ENCODE measurements around the gene TMEM41A.
A peak's percentile ranks its signal among the peaks of the same experiment; 100 is the strongest.
"Not testable (repeated sequence)": the region's sequence is repeated elsewhere in the genome, so short reads cannot be mapped to it uniquely, and the experiment has no call there.

The TMEM41A gene

DNA sequence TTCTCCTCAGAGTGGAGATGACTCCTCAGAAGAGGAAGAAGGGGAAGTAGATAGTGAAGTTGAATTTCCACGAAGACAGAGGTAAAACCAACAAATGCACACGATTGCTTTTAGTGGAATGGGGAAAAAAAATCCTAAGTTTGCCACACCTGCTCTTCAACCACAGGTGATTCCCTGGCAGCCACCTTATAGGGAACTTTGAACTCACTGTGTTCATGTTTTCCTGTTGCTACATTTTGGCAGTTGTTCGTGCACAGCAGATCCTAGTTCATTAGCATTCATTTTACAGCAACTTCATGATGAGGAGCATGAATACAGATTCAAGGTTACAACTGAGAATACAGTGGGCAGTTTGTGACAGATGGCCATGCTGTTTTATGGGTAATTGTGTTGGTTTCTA is 21.5 kb downstream of the TMEM41A start:
- TF ChIP-seq, protein P1, sequence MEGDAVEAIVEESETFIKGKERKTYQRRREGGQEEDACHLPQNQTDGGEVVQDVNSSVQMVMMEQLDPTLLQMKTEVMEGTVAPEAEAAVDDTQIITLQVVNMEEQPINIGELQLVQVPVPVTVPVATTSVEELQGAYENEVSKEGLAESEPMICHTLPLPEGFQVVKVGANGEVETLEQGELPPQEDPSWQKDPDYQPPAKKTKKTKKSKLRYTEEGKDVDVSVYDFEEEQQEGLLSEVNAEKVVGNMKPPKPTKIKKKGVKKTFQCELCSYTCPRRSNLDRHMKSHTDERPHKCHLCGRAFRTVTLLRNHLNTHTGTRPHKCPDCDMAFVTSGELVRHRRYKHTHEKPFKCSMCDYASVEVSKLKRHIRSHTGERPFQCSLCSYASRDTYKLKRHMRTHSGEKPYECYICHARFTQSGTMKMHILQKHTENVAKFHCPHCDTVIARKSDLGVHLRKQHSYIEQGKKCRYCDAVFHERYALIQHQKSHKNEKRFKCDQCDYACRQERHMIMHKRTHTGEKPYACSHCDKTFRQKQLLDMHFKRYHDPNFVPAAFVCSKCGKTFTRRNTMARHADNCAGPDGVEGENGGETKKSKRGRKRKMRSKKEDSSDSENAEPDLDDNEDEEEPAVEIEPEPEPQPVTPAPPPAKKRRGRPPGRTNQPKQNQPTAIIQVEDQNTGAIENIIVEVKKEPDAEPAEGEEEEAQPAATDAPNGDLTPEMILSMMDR (IDR thresholded peaks at IDR 0.05; ENCODE audit: insufficient read depth, low read depth, low read length, missing control alignments): no peak
- no peak for DNase-seq (ENCODE audit: low read depth)
- H3K4me3 ChIP-seq (ENCODE audit: low read depth, low read length): no peak overlapping the region

DNA sequence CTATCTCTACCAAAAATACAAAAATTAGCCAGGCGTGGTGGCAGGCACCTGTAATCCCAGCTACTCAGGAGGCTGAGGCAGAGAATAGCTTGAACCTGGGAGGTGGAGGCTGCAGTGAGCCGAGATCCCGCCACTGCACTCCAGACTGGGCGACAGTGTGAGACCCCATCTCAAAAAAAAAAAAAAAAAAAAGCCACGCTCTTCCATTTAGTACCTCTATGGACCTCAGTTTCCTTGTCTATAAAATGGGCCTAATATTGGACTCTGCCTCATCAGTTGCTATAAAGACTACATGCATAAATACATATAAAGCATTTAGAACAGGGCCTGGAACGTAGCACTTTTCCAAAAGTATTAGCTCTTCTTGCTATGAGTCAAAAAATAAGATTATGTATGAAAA is 23.9 kb downstream of the TMEM41A start:
- H3K4me3 ChIP-seq (ENCODE audit: low read depth, low read length); DNase-seq (ENCODE audit: low read depth): not testable (repeated sequence)

DNA sequence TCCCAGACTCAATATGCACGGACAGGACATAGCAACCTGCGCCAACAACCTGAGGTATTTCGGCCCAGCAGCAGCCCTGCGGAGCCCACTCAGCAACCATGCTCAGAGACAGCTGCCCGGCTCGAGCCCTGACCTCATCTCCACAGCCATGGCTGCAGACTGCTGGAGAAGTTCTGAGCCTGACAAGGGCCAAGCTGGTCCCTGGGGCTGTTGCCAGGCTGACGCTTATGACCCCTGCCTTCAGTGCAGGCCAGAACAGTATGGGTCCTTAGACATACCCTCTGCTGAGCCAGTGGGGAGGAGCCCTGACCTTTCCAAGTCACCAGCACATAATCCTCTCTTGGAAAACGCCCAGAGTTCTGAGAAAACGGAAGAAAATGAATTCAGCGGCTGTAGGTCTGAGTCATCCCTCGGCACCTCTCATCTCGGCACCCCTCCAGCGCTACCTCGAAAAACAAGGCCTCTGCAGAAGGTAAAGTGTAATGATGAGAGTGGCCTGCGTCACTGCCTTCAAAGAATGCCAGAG is 25.5 kb downstream of the TMEM41A start:
- TF ChIP-seq, protein P1 (IDR thresholded peaks at IDR 0.05; ENCODE audit: insufficient read depth, low read depth, low read length, missing control alignments): no peak
- DNase-seq (ENCODE audit: low read depth): no peak
- no peak overlapping the region for H3K4me3 ChIP-seq (ENCODE audit: low read depth, low read length)

DNA sequence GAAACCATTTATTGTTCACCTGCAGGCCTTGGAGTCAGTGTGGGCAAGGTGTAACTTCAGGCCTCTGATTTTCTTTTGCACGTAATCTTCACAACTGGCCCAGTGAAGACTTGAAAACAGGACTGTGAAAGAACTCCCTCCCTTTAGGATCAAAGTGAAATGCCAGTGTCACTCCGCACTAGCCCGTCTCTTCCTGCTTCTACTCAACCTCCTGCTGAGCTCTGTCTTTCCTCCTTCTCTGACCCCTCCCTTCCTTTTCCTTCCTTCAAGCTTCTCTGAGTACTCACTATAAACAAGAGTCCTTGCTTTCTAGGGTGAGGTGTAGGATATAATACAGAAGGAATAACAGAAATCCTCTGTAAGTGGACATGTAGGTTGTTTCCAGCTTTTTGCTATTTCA is 28.5 kb downstream of the TMEM41A start:
- no peak for DNase-seq (ENCODE audit: low read depth)
- H3K4me3 ChIP-seq (ENCODE audit: low read depth, low read length): no peak overlapping the region
- TF ChIP-seq, protein P1 (IDR thresholded peaks at IDR 0.05; ENCODE audit: insufficient read depth, low read depth, low read length, missing control alignments): no peak

DNA sequence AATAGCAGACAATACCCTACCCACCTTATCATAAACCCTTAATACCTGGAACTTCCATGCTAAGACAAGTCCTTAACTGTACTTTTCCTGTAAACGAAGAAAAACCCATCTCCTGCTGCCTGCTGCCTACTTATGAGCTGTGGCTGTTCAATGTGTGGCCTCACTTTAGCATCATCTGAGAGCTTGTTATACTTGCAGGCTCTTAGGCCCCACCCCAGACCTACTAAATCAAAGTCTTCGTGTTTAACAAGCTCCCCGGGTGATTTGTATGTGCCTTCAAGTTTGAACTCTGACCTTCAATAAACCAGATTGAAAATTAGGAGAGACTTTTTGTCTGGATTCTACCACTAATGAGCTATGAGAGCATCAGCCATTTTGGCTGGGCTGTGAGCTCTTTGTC is 29.3 kb downstream of the TMEM41A start:
- H3K4me3 ChIP-seq (ENCODE audit: low read depth, low read length): no peak overlapping the region
- DNase-seq (ENCODE audit: low read depth): no peak
- TF ChIP-seq, protein P1 (IDR thresholded peaks at IDR 0.05; ENCODE audit: insufficient read depth, low read depth, low read length, missing control alignments): no peak

DNA sequence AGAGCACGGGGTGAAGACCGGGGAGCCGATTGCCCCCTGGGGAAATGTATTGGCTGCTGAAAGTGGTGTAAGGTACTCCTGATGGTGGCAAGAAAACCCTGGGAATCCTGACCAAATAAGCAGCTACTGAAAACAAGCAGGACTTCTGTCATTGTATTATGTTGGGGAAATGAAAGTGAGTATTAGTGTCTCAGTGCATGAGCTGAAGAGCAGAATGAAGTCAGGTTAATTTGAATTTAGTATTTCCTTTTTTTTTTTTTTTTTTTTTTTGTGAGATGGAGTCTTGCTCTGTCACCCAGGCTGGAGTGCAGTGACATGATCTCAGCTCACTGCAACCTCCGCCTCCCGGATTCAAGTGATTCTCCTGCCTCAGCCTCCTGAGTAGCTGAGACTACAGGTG is 32.7 kb downstream of the TMEM41A start:
- H3K4me3 ChIP-seq (ENCODE audit: low read depth, low read length); DNase-seq (ENCODE audit: low read depth): not testable (repeated sequence)

DNA sequence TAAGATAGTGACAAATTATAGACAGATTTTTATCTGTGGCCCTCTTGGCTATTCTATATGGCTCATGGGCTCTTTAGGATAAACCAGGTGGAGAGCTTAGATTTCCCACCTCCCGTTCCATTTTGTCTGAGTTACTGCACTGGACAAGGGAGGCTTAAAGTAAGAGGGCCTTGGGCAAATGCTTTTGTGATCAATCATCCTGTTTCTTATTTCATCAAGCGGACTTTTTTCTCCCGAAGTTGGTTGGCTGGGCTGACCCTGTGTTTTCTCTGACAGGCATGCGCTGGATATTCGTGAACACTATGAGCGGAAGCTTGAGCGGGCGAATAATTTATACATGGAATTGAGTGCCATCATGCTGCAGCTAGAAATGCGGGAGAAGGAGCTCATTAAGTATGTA is 33.4 kb downstream of the TMEM41A start:
- DNase-seq (ENCODE audit: low read depth): no peak
- no peak overlapping the region for H3K4me3 ChIP-seq (ENCODE audit: low read depth, low read length)
- TF ChIP-seq, protein P1 (IDR thresholded peaks at IDR 0.05; ENCODE audit: insufficient read depth, low read depth, low read length, missing control alignments): no peak

DNA sequence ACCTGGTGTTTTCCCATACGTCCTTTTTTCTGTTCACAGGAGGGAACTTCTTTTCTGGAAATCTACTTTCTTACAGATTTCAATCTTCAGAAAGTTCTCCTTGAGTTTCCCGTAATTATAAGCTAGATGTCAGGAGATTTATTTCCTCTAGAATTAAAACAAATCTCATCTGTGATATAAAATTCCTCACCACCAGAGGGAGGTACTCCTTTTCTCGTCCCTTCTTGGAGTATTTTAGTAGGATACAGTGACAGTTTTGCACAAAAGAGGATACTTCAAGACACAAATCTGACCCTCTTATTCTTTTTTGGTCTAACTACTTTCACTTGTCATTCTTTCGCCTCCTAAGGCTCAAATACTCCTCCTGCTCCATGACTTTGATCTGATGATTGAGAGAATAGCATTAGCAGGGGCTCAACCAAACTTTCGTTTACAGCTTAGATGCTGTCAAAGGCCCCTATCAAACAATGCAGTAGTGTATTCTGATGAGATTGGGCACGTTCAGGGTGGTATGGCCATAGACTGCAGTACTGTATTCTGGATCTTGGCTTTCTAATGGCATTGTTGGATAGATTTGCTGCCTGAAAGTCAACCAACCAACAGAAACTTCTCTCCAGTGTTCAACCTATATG is 38.0 kb downstream of the TMEM41A start:
- TF ChIP-seq, protein P1 (IDR thresholded peaks at IDR 0.05; ENCODE audit: insufficient read depth, low read depth, low read length, missing control alignments): no peak
- H3K4me3 ChIP-seq (ENCODE audit: low read depth, low read length): no peak overlapping the region
- peak; percentile 15 for DNase-seq (ENCODE audit: low read depth)

Data from GM12865 (cell line).